MV-4-11 (cell line): ENCODE measurements around the gene CPOX.
A peak's percentile ranks its signal among the peaks of the same experiment; 100 is the strongest.
"Not testable (repeated sequence)": the region's sequence is repeated elsewhere in the genome, so short reads cannot be mapped to it uniquely, and the experiment has no call there.

Source experiments
- DNase-seq: peaks from one replicate; lab custom pipeline; 2025; lab: John Stamatoyannopoulos, UW

CPOX gene

GRCh38 chr3:98561727-98562521 is 31.5 kb downstream of the CPOX start:
- DNase-seq = peak; percentile 34

GRCh38 chr3:98560911-98561310 is 32.5 kb downstream of the CPOX start:
- peak; percentile 11 for DNase-seq

- not testable (repeated sequence) for DNase-seq
These were observed 33.6 kb downstream of the CPOX start for GRCh38 chr3:98559769-98560168.

- no peak for DNase-seq
These were observed 35.1 kb downstream of the CPOX start for GRCh38 chr3:98558100-98558827.

GRCh38 chr3:98557324-98558010 is 35.9 kb downstream of the CPOX start:
- DNase-seq = peak; percentile 23

- peak; percentile 91 for DNase-seq
These were observed 37.0 kb downstream of the CPOX start for GRCh38 chr3:98556164-98557130.

GRCh38 chr3:98555025-98555379 is 38.4 kb downstream of the CPOX start:
- DNase-seq = no peak

GRCh38 chr3:98554580-98554979 is 38.8 kb downstream of the CPOX start:
- no peak for DNase-seq

GRCh38 chr3:98553753-98554152 is 39.7 kb downstream of the CPOX start:
- DNase-seq = peak; percentile 98

GRCh38 chr3:98553021-98553563 is 40.3 kb downstream of the CPOX start:
- no peak for DNase-seq

GRCh38 chr3:98552232-98553020 is 41.0 kb downstream of the CPOX start:
- peak; percentile 40 for DNase-seq

- DNase-seq = no peak
These were observed 41.7 kb downstream of the CPOX start for GRCh38 chr3:98551754-98552153.

GRCh38 chr3:98551236-98551635 is 42.2 kb downstream of the CPOX start:
- no peak for DNase-seq

- DNase-seq = no peak
These were observed 42.6 kb downstream of the CPOX start for GRCh38 chr3:98550833-98551232.

GRCh38 chr3:98548544-98548943 is 44.9 kb downstream of the CPOX start:
- no peak for DNase-seq

- no peak for DNase-seq
These were observed 47.5 kb downstream of the CPOX start for GRCh38 chr3:98545940-98546339.

- no peak for DNase-seq
These were observed 50.8 kb downstream of the CPOX start for GRCh38 chr3:98542623-98543022.

- DNase-seq = no peak
These were observed 51.7 kb downstream of the CPOX start for GRCh38 chr3:98541695-98542094.

- peak; percentile 44 for DNase-seq
These were observed 53.1 kb downstream of the CPOX start for GRCh38 chr3:98540346-98540745.

- no peak for DNase-seq
These were observed 56.9 kb downstream of the CPOX start for GRCh38 chr3:98536456-98537017.
